Hindlimb muscle (tissue), 1 donor: ENCODE results near the gene TSC22D3. TPM values are rescaled to one million over a fixed set of nuclear protein-coding genes. Genes with fewer than 3 reads are reported as not detected.
A peak's percentile ranks its signal among the peaks of the same experiment; 100 is the strongest.
"Not testable (repeated sequence)": the region's sequence is repeated elsewhere in the genome, so short reads cannot be mapped to it uniquely, and the experiment has no call there.

ENCODE experiments used
- DNase-seq: peaks from one replicate; pipeline ENCODE4 v3.0.0-alpha.2; 2013
- polyA plus RNA-seq: library from polyadenylated mRNA; unstranded; fragments of 120-200 nt; gene quantifications from one replicate; pipeline ENCODE4 v1.2.1, GENCODE V29; 2013; ENCODE audit not compliant: insufficient read length

TSC22D3 gene
- polyA plus RNA-seq, result 43.1 TPM

GRCh38 chrX:107775734-107776511 lies at the start of gene TSC22D3:
Gene TSC22D3, minus strand, starts transcription at chrX:107775787. Its CDS starts 368 bp downstream, at chrX:107775419.
- peak; percentile 59 for DNase-seq

DNA sequence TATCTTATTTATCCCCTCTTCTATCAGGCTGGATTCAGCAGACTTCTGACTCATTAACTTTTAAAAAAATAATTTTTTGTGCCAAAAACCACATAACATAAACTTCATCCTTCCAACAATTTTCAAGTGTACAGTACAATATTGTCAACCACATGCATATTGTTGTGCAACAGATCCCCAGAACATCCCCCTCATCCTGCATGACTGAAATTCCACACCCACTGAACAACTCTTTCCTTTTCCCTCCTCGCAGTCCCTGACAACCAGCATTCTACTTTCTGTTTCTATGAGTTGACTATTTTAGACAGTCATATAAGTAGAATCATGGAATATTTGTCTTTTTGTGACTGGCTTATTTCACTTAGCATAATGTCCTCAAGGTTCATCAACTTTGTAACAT lies 47.9 kb upstream of the TSC22D3 start:
- no peak for DNase-seq

- no peak for DNase-seq
These were observed 47.5 kb upstream of the TSC22D3 start for GRCh38 chrX:107823042-107823441.

- DNase-seq, result no peak
These were observed 43.4 kb upstream of the TSC22D3 start for GRCh38 chrX:107818900-107819521.

DNA sequence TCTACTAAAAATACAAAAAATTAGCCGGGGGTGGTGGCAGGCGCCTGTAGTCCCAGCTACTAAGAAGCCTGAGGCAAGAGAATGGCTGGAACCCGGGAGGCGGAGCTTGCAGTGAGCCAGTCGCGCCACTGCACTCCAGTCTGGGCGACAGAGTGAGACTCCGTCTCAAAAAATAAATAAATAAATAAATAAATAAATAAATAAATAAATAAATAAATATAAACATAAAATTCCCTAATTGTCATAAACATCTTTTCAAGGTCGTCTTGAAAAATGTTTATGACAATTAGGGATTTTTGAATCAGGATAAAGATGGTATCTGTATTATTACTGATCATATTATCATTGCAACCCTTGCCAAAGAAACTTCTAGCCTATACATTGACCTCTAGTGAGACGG lies 34.5 kb upstream of the TSC22D3 start:
- DNase-seq, result not testable (repeated sequence)

DNA sequence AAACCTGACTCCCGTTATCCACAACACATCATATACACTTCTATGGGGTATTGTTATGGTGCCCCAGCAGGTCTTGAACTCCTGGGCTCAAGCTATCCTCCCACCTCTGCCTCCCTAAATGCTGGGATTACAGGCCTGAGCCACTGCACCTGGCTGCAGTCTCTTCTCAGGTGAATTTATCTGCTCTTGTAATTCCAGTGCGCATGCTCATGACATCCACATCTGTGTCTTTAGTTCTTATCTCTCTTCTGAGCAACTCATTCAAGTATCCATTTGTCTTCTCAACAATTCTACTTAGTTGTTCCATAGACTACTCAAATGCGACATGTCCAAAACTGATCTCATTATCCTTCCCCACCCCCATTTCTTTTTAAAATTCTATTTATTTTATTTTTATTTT lies 29.6 kb upstream of the TSC22D3 start:
- DNase-seq, result no peak

- no peak for DNase-seq
These were observed 28.8 kb upstream of the TSC22D3 start for GRCh38 chrX:107804427-107804826.

DNA sequence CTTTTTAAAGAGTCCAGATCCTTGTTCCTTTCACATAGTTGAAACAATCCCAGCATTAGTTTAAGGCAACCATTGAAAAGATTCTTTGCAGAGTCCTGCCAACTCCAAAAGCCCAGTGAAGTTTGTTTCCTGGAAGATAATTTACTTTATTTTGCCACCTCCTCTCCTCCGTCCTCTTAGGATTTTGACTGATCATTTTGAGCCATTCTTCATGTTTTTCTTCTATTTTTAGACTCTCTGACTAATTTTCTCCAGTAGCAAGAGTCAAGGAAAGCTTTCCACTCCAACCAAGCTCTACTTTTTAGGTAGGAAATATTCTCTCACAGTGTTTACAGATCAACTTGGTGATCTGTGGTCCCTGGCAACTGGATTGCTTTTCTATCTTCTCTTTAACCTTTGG lies 12.2 kb upstream of the TSC22D3 start:
- peak; percentile 36 for DNase-seq

GRCh38 chrX:107780525-107780924 lies 4.9 kb upstream of the TSC22D3 start:
- no peak for DNase-seq

GRCh38 chrX:107777536-107777832 lies 1.9 kb upstream of the TSC22D3 start, which contains the start of gene NCBP2L:
Gene NCBP2L, plus strand, starts transcription at chrX:107777733. Its CDS starts 16,488 bp downstream, at chrX:107794221.
- DNase-seq, result no peak

DNA sequence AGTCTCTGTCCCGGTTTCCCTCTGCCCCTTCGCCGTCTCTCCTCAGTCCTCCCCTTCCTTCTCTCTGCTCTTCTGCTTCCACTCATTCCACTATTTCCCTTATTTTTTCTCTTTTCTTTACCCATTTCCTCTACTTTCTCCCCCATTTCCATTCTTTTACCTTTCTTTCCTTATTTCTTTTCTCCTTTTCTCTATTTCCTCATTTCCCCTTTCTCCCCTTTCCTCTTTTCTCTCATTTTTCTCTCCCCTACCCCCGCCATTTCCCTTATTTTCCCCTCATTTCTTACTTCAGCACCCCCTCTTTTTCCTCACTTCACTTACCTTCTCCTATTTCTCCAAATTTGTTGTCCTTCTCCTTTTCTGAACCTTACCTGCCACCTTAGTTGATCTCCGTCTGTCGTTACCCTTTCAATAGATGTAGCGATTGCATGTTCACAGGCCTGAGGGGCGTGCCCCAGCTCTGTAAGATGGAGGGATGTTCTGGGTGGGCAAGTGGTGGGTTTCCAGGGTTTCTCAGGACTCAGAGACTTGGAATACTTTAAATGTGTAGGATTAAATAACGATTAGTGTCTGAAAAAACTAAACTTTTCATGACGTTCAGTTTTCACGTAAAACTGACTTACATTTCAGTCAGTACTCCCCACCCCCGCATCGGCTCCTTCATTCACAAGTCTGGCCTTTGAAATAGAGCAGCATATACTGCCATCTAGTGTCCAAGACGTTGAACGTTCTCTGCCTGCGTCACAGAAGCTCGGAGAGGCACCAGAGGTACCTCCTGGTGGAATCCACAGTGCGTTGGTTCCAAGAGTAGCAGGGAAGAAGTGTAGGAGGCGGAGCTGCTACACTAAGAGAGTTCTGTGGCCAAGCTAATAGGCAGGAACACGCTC lies 1.3 kb upstream of the TSC22D3 start:
- DNase-seq, result peak; percentile 87

GRCh38 chrX:107775000-107775733 lies 420 bp downstream of the TSC22D3 start:
- DNase-seq, result no peak

DNA sequence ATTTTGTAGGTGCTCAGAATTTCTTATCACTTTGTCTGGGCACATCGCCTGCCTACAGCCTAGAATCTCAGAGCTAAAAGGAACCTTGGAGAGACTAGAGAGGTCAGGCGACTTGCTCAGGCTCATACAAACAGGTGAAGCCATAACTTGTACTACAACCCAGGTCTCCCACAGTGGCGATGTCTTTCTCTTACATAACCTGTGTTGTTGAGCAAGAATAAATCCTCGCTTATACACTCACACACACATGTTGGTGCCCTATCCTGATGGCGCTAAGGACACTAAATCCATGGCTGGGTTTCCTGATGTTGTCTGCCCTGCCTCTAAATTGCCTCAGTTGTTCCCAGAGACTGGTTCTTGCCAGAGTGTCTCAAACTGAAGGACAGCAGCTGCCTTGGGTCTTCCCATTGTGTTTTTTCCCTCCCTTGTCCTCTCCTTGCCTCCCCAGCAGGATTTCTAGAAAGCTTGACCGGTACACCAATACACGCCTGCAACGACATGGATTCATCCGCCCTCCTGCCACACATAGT lies 1.6 kb downstream of the TSC22D3 start:
- no peak for DNase-seq

- no peak for DNase-seq
These were observed 2.4 kb downstream of the TSC22D3 start for GRCh38 chrX:107773206-107773605.

- no peak for DNase-seq
These were observed 5.8 kb downstream of the TSC22D3 start for GRCh38 chrX:107769581-107770317.

DNA sequence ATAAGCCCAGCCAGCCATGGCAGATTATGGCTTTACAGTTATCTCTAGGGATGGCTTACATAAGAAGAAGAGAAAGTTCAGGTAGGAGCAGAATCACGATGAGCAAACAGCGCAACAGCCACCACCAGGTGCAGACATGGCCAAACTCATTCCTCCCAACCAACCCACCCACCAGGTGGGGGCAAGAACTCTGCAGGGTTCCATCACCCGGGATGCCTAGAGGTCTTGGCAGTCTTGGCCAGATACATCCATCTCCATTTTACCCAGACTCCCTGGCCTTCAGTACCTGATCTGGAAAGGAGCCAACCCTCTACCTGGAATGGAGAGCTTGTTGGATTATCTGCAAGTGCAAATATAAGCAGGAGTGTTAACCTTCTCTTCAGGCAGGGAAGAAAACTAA lies 7.5 kb downstream of the TSC22D3 start:
- no peak for DNase-seq

DNA sequence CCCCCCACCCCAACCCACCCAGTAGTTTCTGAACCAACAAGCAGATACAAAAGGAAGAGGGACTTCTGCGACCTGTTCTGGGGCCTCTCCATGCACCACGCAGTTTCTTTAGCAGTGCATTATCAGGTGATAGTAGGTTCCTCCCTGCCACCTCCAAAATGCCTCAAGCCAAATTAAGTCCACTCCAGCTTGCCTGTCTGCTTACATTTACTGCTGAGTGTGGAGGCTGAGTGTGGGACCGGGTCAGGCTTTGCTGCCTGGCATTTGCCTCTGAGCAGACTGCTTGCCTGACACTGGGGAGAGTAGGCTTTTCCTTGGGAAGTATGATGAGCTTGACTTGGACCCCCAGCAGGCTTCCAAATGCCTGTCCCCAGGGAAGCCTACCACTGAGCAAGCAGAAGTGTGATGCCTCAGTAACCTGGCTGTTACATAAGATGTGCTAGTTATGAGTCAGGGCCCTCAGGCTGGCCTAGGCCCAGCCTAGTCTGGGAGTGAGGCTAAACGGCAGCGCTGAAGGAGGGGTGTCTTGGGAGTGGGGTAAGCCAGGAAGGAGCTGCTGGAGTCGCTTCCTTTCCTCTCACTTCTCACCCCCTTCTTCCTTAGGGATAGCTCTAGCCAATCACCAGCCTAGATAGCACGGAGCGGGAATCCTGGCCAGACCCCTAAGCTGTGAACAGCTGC lies 9.0 kb downstream of the TSC22D3 start:
- no peak for DNase-seq

DNA sequence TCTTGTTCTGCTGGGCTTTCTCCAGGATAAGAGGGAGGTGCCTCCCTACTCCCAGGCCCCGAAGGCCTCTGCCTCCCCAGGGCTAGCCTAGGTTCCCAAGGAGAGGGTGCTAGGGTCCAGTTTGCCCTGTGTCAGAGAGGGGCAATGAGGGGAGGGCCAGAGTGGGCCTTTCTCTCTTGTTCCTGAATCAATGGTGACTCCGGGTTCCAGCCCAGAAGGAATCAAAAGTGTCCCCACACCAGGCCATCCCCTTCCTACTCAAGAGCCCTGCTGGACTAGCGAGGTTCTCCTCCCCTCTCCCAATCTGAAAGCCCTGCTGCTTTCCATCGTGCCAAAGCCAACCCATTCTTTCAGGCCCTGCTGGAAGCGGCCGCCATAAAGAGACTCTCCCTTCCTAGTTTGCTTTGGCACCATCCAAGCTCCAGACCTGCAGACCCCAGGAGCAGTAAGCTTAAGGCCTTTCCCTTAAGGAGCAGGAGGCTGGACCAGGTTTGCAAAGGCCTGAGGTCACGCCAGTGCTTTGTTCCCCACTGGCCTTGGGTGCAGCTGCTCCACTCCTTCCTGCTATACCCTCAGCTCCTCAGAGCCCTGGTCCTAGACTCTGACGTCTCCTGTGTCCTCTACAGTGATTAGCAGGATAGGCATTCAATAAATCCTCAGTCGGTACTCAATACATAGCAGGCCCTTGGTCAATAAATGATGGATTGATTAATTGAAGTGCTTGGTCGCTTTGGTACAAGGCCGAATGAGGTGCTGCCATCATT lies 10.6 kb downstream of the TSC22D3 start:
- no peak for DNase-seq

DNA sequence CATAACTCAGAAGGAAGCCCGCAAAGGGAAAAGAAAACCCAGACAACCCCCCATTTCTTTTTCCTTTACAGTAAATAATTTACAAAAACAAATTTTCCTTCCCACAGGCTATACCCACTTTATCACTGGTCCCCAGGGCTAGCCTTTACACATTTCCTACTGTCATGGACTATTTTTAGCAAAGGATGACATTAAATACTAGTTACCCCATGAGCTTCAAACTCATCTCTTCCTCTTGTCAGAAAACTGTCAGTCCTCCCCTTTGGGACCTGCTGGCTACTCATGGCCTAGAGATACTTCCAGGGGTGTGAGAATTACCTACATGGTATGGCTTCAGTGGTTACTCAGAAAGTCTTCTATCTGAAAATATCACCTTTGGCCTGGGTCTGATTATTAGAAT lies 11.9 kb downstream of the TSC22D3 start:
- no peak for DNase-seq
